ENCODE results near the gene DLG2. TPM values are rescaled to one million over a fixed set of nuclear protein-coding genes. Genes with fewer than 3 reads are reported as not detected.

Gene DLG2
- polyA plus RNA-seq, 2 donors: 2.6 to 6.7 TPM

GRCh38 chr11:84962018-84962417 is 665.1 kb downstream of the DLG2 start:
- H3K9me3 ChIP-seq (ENCODE audit: control insufficient read depth in 2 of 2, insufficient read depth in 1 of 2, low read depth in 1 of 2, low read length in 1 of 2): no peaks in the 10 kb centered on the region
- H3K4me3 ChIP-seq (ENCODE audit: low read depth in 1 of 2, low read length in 2 of 2): no peak overlapping the region
- no peaks in the 10 kb centered on the region for H3K4me1 ChIP-seq (ENCODE audit: control insufficient read depth in 2 of 2, insufficient read depth in 2 of 2, low read length in 1 of 2)
- H3K27ac ChIP-seq (ENCODE audit: low read depth in 2 of 2, low read length in 1 of 2): no peak overlapping the region
- WGBS, 2 donors: 73 to 84% methylated on average over 5 of the region's 5 CpGs
- no peaks in the 10 kb centered on the region for H3K36me3 ChIP-seq (ENCODE audit: control insufficient read depth in 2 of 2, insufficient read depth in 2 of 2, low read length in 1 of 2)
- H3K27me3 ChIP-seq (ENCODE audit: control insufficient read depth in 1 of 2, insufficient read depth in 2 of 2, low read length in 2 of 2): no peaks in the 10 kb centered on the region

- no peaks in the 10 kb centered on the region for H3K4me1 ChIP-seq (ENCODE audit: control insufficient read depth in 2 of 2, insufficient read depth in 2 of 2, low read length in 1 of 2)
- WGBS, 2 donors: 31 to 42% methylated on average over 2 of the region's 2 CpGs
- no peaks in the 10 kb centered on the region for H3K36me3 ChIP-seq (ENCODE audit: control insufficient read depth in 2 of 2, insufficient read depth in 2 of 2, low read length in 1 of 2)
- no peak overlapping the region for H3K27ac ChIP-seq (ENCODE audit: low read depth in 2 of 2, low read length in 1 of 2)
- no peaks in the 10 kb centered on the region for H3K9me3 ChIP-seq (ENCODE audit: control insufficient read depth in 2 of 2, insufficient read depth in 1 of 2, low read depth in 1 of 2, low read length in 1 of 2)
- H3K27me3 ChIP-seq (ENCODE audit: control insufficient read depth in 1 of 2, insufficient read depth in 2 of 2, low read length in 2 of 2): no peaks in the 10 kb centered on the region
- no peak overlapping the region for H3K4me3 ChIP-seq (ENCODE audit: low read depth in 1 of 2, low read length in 2 of 2)
Measured at GRCh38 chr11:84958295-84958694, 668.8 kb downstream of the DLG2 start.

- H3K27me3 ChIP-seq (ENCODE audit: control insufficient read depth in 1 of 2, insufficient read depth in 2 of 2, low read length in 2 of 2): no peaks in the 10 kb centered on the region
- H3K36me3 ChIP-seq (ENCODE audit: control insufficient read depth in 2 of 2, insufficient read depth in 2 of 2, low read length in 1 of 2): no peaks in the 10 kb centered on the region
- H3K4me3 ChIP-seq (ENCODE audit: low read depth in 1 of 2, low read length in 2 of 2): no peak overlapping the region
- no peaks in the 10 kb centered on the region for H3K4me1 ChIP-seq (ENCODE audit: control insufficient read depth in 2 of 2, insufficient read depth in 2 of 2, low read length in 1 of 2)
- no peak overlapping the region for H3K27ac ChIP-seq (ENCODE audit: low read depth in 2 of 2, low read length in 1 of 2)
- H3K9me3 ChIP-seq (ENCODE audit: control insufficient read depth in 2 of 2, insufficient read depth in 1 of 2, low read depth in 1 of 2, low read length in 1 of 2): peaks cover 0 to 6% of the 10 kb centered on the region in 2 donors
- WGBS, 2 donors: 84 to 86% methylated on average over 4 of the region's 4 CpGs
Measured at GRCh38 chr11:84950569-84951270, 676.4 kb downstream of the DLG2 start.

GRCh38 chr11:84947970-84948580 is 679.1 kb downstream of the DLG2 start:
- H3K36me3 ChIP-seq (ENCODE audit: control insufficient read depth in 2 of 2, insufficient read depth in 2 of 2, low read length in 1 of 2): no peaks in the 10 kb centered on the region
- H3K4me1 ChIP-seq (ENCODE audit: control insufficient read depth in 2 of 2, insufficient read depth in 2 of 2, low read length in 1 of 2): no peaks in the 10 kb centered on the region
- H3K4me3 ChIP-seq (ENCODE audit: low read depth in 1 of 2, low read length in 2 of 2): no peak overlapping the region
- WGBS, 2 donors: 43 to 45% methylated on average over 3 of the region's 3 CpGs
- H3K27ac ChIP-seq (ENCODE audit: low read depth in 2 of 2, low read length in 1 of 2): no peak overlapping the region
- peaks cover 0 to 9% of the 10 kb centered on the region in 2 donors for H3K9me3 ChIP-seq (ENCODE audit: control insufficient read depth in 2 of 2, insufficient read depth in 1 of 2, low read depth in 1 of 2, low read length in 1 of 2)
- H3K27me3 ChIP-seq (ENCODE audit: control insufficient read depth in 1 of 2, insufficient read depth in 2 of 2, low read length in 2 of 2): no peaks in the 10 kb centered on the region

- Histone ChIP-seq H3K9me3 (ENCODE audit: control insufficient read depth in 2 of 2, insufficient read depth in 1 of 2, low read depth in 1 of 2, low read length in 1 of 2) (peaks cover 0 to 9% of the 10 kb centered on the region in 2 donors), H3K4me1 (ENCODE audit: control insufficient read depth in 2 of 2, insufficient read depth in 2 of 2, low read length in 1 of 2) (no peaks in the 10 kb centered on the region), H3K27me3 (ENCODE audit: control insufficient read depth in 1 of 2, insufficient read depth in 2 of 2, low read length in 2 of 2) (no peaks in the 10 kb centered on the region), H3K36me3 (ENCODE audit: control insufficient read depth in 2 of 2, insufficient read depth in 2 of 2, low read length in 1 of 2) (no peaks in the 10 kb centered on the region), H3K4me3 (ENCODE audit: low read depth in 1 of 2, low read length in 2 of 2) (no peak overlapping the region), H3K27ac (ENCODE audit: low read depth in 2 of 2, low read length in 1 of 2) (no peak overlapping the region)
- 87 to 93% methylated on average over 3 of the region's 3 CpGs for WGBS, 2 donors
Measured at GRCh38 chr11:84947070-84947469, 680.1 kb downstream of the DLG2 start.

- 69 to 70% methylated on average over 1 of the region's 1 CpG for WGBS, 2 donors
- H3K4me3 ChIP-seq (ENCODE audit: low read depth in 1 of 2, low read length in 2 of 2): no peak overlapping the region
- H3K9me3 ChIP-seq (ENCODE audit: control insufficient read depth in 2 of 2, insufficient read depth in 1 of 2, low read depth in 1 of 2, low read length in 1 of 2): no peaks in the 10 kb centered on the region
- no peaks in the 10 kb centered on the region for H3K36me3 ChIP-seq (ENCODE audit: control insufficient read depth in 2 of 2, insufficient read depth in 2 of 2, low read length in 1 of 2)
- no peaks in the 10 kb centered on the region for H3K4me1 ChIP-seq (ENCODE audit: control insufficient read depth in 2 of 2, insufficient read depth in 2 of 2, low read length in 1 of 2)
- no peak overlapping the region for H3K27ac ChIP-seq (ENCODE audit: low read depth in 2 of 2, low read length in 1 of 2)
- no peaks in the 10 kb centered on the region for H3K27me3 ChIP-seq (ENCODE audit: control insufficient read depth in 1 of 2, insufficient read depth in 2 of 2, low read length in 2 of 2)
Measured at GRCh38 chr11:84930863-84931262, 696.3 kb downstream of the DLG2 start.

GRCh38 chr11:84929738-84930137 is 697.4 kb downstream of the DLG2 start:
- Histone ChIP-seq H3K27me3 (ENCODE audit: control insufficient read depth in 1 of 2, insufficient read depth in 2 of 2, low read length in 2 of 2) (no peaks in the 10 kb centered on the region), H3K27ac (ENCODE audit: low read depth in 2 of 2, low read length in 1 of 2) (no peak overlapping the region), H3K9me3 (ENCODE audit: control insufficient read depth in 2 of 2, insufficient read depth in 1 of 2, low read depth in 1 of 2, low read length in 1 of 2) (no peaks in the 10 kb centered on the region), H3K4me1 (ENCODE audit: control insufficient read depth in 2 of 2, insufficient read depth in 2 of 2, low read length in 1 of 2) (no peaks in the 10 kb centered on the region), H3K4me3 (ENCODE audit: low read depth in 1 of 2, low read length in 2 of 2) (no peak overlapping the region), H3K36me3 (ENCODE audit: control insufficient read depth in 2 of 2, insufficient read depth in 2 of 2, low read length in 1 of 2) (no peaks in the 10 kb centered on the region)
- WGBS, 2 donors: 75 to 76% methylated on average over 2 of the region's 2 CpGs

GRCh38 chr11:84924154-84924692 is 702.9 kb downstream of the DLG2 start:
- no peaks in the 10 kb centered on the region for H3K4me1 ChIP-seq (ENCODE audit: control insufficient read depth in 2 of 2, insufficient read depth in 2 of 2, low read length in 1 of 2)
- WGBS, 2 donors: 36 to 42% methylated on average over 4 of the region's 4 CpGs
- H3K4me3 ChIP-seq (ENCODE audit: low read depth in 1 of 2, low read length in 2 of 2): no peak overlapping the region

GRCh38 chr11:84923489-84923888 is 703.7 kb downstream of the DLG2 start:
- Histone ChIP-seq H3K27me3 (ENCODE audit: control insufficient read depth in 1 of 2, insufficient read depth in 2 of 2, low read length in 2 of 2) (no peaks in the 10 kb centered on the region), H3K9me3 (ENCODE audit: control insufficient read depth in 2 of 2, insufficient read depth in 1 of 2, low read depth in 1 of 2, low read length in 1 of 2) (no peaks in the 10 kb centered on the region), H3K4me1 (ENCODE audit: control insufficient read depth in 2 of 2, insufficient read depth in 2 of 2, low read length in 1 of 2) (no peaks in the 10 kb centered on the region), H3K4me3 (ENCODE audit: low read depth in 1 of 2, low read length in 2 of 2) (no peak overlapping the region), H3K36me3 (ENCODE audit: control insufficient read depth in 2 of 2, insufficient read depth in 2 of 2, low read length in 1 of 2) (no peaks in the 10 kb centered on the region), H3K27ac (ENCODE audit: low read depth in 2 of 2, low read length in 1 of 2) (no peak overlapping the region)
- WGBS, 2 donors: 66 to 76% methylated on average over 4 of the region's 4 CpGs

More at GRCh38 chr11:84924154-84924692, 702.9 kb downstream of the DLG2 start:
- Histone ChIP-seq H3K36me3 (ENCODE audit: control insufficient read depth in 2 of 2, insufficient read depth in 2 of 2, low read length in 1 of 2) (no peaks in the 10 kb centered on the region), H3K9me3 (ENCODE audit: control insufficient read depth in 2 of 2, insufficient read depth in 1 of 2, low read depth in 1 of 2, low read length in 1 of 2) (no peaks in the 10 kb centered on the region), H3K27ac (ENCODE audit: low read depth in 2 of 2, low read length in 1 of 2) (no peak overlapping the region), H3K27me3 (ENCODE audit: control insufficient read depth in 1 of 2, insufficient read depth in 2 of 2, low read length in 2 of 2) (no peaks in the 10 kb centered on the region)

GRCh38 chr11:84922836-84923235 is 704.3 kb downstream of the DLG2 start:
- H3K4me1 ChIP-seq (ENCODE audit: control insufficient read depth in 2 of 2, insufficient read depth in 2 of 2, low read length in 1 of 2): no peaks in the 10 kb centered on the region
- H3K36me3 ChIP-seq (ENCODE audit: control insufficient read depth in 2 of 2, insufficient read depth in 2 of 2, low read length in 1 of 2): no peaks in the 10 kb centered on the region
- H3K9me3 ChIP-seq (ENCODE audit: control insufficient read depth in 2 of 2, insufficient read depth in 1 of 2, low read depth in 1 of 2, low read length in 1 of 2): no peaks in the 10 kb centered on the region
- H3K27ac ChIP-seq (ENCODE audit: low read depth in 2 of 2, low read length in 1 of 2): no peak overlapping the region
- WGBS, 2 donors: 13 to 15% methylated on average over 13 of the region's 13 CpGs
- H3K4me3 ChIP-seq (ENCODE audit: low read depth in 1 of 2, low read length in 2 of 2): no peak overlapping the region
- no peaks in the 10 kb centered on the region for H3K27me3 ChIP-seq (ENCODE audit: control insufficient read depth in 1 of 2, insufficient read depth in 2 of 2, low read length in 2 of 2)
